HepG2 (cell line): ENCODE measurements around the gene MTRFR. TPM values are rescaled to one million over a fixed set of nuclear protein-coding genes. Genes with fewer than 3 reads are reported as not detected.
A peak's percentile ranks its signal among the peaks of the same experiment; 100 is the strongest.

Experiments used
- BHLHE40 ChIP-seq: IDR thresholded peaks from 2 replicates; pipeline ENCODE4 v1.6.1; 2011; ENCODE audit warnings: low read length, improper control_type of control experiment
- CCAR2 ChIP-seq: fragments of 200-400 bp; formaldehyde crosslinking; optimal IDR thresholded peaks from 2 replicates; pipeline ENCODE3; 2018; ENCODE audit warnings: low read depth, mild to moderate bottlenecking, low read length, moderate library complexity
- DZIP1 ChIP-seq: sonication (generic); formaldehyde crosslinking; IDR thresholded peaks from 2 replicates; pipeline ENCODE4 v1.5.0; 2020; ENCODE audit warnings: mild to moderate bottlenecking, missing genetic modification reagents
- FOXK2 ChIP-seq: fragments of 450-650 bp; IDR thresholded peaks from 2 replicates; pipeline ENCODE4 v1.6.1; 2016
- FOXM1 ChIP-seq: sonication (generic); formaldehyde crosslinking; IDR thresholded peaks from 2 replicates; pipeline ENCODE4 v1.5.0; 2020; ENCODE audit warnings: missing genetic modification reagents
- KDM2A ChIP-seq: sonication (generic); formaldehyde crosslinking; IDR thresholded peaks from 2 replicates; pipeline ENCODE4 v1.4.0; 2020; ENCODE audit warnings: low read depth, missing genetic modification reagents, borderline replicate concordance
- KLF12 ChIP-seq: sonication (generic); formaldehyde crosslinking; IDR thresholded peaks from 2 replicates; pipeline ENCODE4 v1.4.0; 2020; ENCODE audit warnings: missing genetic modification reagents, borderline replicate concordance
- NR2F1 ChIP-seq, 2 experiments: fragments of 450-650 bp in 1 of 2; formaldehyde crosslinking in 1 of 2; IDR thresholded peaks; 2 replicates each; pipeline versions ENCODE4 v1.5.0 to v1.6.1; 2016 to 2020; ENCODE audit warnings: mild to moderate bottlenecking in 1 of 2, missing compliant biosample characterization in 1 of 2, missing genetic modification reagents in 1 of 2, moderate library complexity in 1 of 2
- RFXAP ChIP-seq: sonication (generic); formaldehyde crosslinking; IDR thresholded peaks from 2 replicates; pipeline ENCODE4 v1.4.0; 2020; ENCODE audit warnings: missing genetic modification reagents, borderline replicate concordance
- RNF2 ChIP-seq: fragments of 450-650 bp; conservative IDR thresholded peaks from 2 replicates; pipeline ENCODE4 v1.6.1; 2016; ENCODE audit warnings: low read depth
- TRAFD1 ChIP-seq: sonication (generic); formaldehyde crosslinking; IDR thresholded peaks from 2 replicates; pipeline ENCODE4 v1.5.1; 2020; ENCODE audit warnings: missing genetic modification reagents, mild to moderate bottlenecking, borderline replicate concordance
- YEATS4 ChIP-seq: sonication (generic); formaldehyde crosslinking; IDR thresholded peaks from 2 replicates; pipeline ENCODE4 v1.4.0; 2020; ENCODE audit warnings: missing genetic modification reagents, borderline replicate concordance
- ZBTB20 ChIP-seq: sonication (generic); formaldehyde crosslinking; IDR thresholded peaks from 2 replicates; pipeline ENCODE4 v1.8.1; 2023; ENCODE audit warnings: missing genetic modification reagents, low read depth, mild to moderate bottlenecking, borderline replicate concordance
- ZBTB33 ChIP-seq: sonication (generic); formaldehyde crosslinking; IDR thresholded peaks from 2 replicates; pipeline ENCODE4 v1.4.0; 2020; ENCODE audit warnings: missing genetic modification reagents
- ZNF138 ChIP-seq: sonication (generic); formaldehyde crosslinking; IDR thresholded peaks from 2 replicates; pipeline ENCODE4 v1.5.0; 2020; ENCODE audit warnings: mild to moderate bottlenecking, low read depth, missing genetic modification reagents
- ZNF256 ChIP-seq: sonication (generic); formaldehyde crosslinking; conservative IDR thresholded peaks from 2 replicates; pipeline ENCODE4 v1.4.0; 2020; ENCODE audit warnings: missing genetic modification reagents
- ZNF484 ChIP-seq: sonication (generic); formaldehyde crosslinking; IDR thresholded peaks from 2 replicates; pipeline ENCODE4 v1.5.1; 2020; ENCODE audit warnings: mild to moderate bottlenecking, low read depth, missing genetic modification reagents, borderline replicate concordance
- polyA plus RNA-seq, 8 experiments: library from polyadenylated mRNA; depleted of rRNA in 3 of 8; stranded (reverse) in 7 of 8; unstranded in 1 of 8; fragments of >200 nt; fragmentation: Illumina TruSeq in 4 of 8; extraction: Trizol in 4 of 8; gene quantifications; 2 replicates each; pipeline versions ENCODE4 v1.2.1 to v1.2.3, GENCODE V29; 2011 to 2016; ENCODE audit warnings: low read depth in 4 of 8, missing spikeins in 1 of 8, mixed read lengths in 1 of 8; ENCODE audit not compliant: insufficient read depth in 1 of 8
- total RNA-seq, 5 experiments: library from RNA; depleted of rRNA; stranded (reverse); fragments of >200 nt; fragmentation: Illumina TruSeq; extraction: Trizol; gene quantifications; 2 replicates each; pipeline ENCODE4 v1.2.3, GENCODE V29; 2016; ENCODE audit warnings: low read depth in 1 of 5
- TF ChIP-seq, protein P1 (sequence below): IDR thresholded peaks from 2 replicates; pipeline ENCODE4 v1.6.1; 2016; ENCODE audit warnings: low read depth, missing genetic modification reagents, missing compliant biosample characterization

Gene MTRFR
- total and polyA plus RNA-seq, 2 of the 13 experiments (the other 11 are each of a cell fraction or from before 2014, with no cell fraction given) = 7.1 to 9.9 TPM

DNA sequence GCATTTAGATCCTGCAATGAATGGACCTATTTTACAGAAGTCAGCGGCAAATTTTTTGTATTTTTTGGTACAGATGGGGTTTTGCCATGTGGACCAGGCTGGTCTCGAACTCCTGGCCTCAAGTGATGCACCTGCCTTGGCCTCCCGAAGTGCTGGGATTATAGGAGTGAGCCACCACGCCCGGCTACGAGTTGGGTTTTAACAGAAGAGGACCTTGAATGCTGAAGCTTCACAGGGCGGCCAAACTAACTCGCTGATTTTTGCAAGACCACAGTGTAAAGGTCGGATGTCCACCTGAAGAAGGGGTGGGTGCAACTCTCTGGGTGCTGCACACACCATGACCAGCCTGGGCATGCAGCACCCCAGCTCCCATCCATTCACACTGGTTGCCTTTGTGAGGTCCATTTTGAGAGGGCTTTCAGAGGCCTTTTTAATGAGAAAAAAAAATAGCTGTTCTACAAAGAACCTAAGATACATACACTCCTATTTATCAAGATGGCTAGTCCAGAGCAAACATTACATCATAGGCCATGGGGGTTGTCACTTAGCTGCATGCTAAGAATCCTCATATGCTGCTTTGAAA lies 60.0 kb downstream of the MTRFR start (continued):
- TF ChIP-seq RFXAP (CRISPR knock-in tag) = no peak
- peak; percentile 44 for TF ChIP-seq ZBTB33
- TF ChIP-seq ZNF138 = no peak
- peak; percentile 19; the same call in 1 of the 2 replicates for TF ChIP-seq KDM2A
- no peak for TF ChIP-seq ZBTB20 (CRISPR knock-in tag)
- no peak for TF ChIP-seq NR2F1 (CRISPR knock-in tag; IDR thresholded peaks at IDR 0.05)
- no peak for TF ChIP-seq DZIP1 (CRISPR knock-in tag)
- TF ChIP-seq BHLHE40 = no peak
- no peak for TF ChIP-seq FOXM1 (CRISPR knock-in tag)
- TF ChIP-seq CCAR2 = no peak
- TF ChIP-seq YEATS4 = peak; percentile 72
- no peak for TF ChIP-seq ZNF256 (CRISPR knock-in tag)
- TF ChIP-seq KLF12 (CRISPR knock-in tag) = peak; percentile 54; the same call in 1 of the 2 replicates
- TF ChIP-seq, protein P1, sequence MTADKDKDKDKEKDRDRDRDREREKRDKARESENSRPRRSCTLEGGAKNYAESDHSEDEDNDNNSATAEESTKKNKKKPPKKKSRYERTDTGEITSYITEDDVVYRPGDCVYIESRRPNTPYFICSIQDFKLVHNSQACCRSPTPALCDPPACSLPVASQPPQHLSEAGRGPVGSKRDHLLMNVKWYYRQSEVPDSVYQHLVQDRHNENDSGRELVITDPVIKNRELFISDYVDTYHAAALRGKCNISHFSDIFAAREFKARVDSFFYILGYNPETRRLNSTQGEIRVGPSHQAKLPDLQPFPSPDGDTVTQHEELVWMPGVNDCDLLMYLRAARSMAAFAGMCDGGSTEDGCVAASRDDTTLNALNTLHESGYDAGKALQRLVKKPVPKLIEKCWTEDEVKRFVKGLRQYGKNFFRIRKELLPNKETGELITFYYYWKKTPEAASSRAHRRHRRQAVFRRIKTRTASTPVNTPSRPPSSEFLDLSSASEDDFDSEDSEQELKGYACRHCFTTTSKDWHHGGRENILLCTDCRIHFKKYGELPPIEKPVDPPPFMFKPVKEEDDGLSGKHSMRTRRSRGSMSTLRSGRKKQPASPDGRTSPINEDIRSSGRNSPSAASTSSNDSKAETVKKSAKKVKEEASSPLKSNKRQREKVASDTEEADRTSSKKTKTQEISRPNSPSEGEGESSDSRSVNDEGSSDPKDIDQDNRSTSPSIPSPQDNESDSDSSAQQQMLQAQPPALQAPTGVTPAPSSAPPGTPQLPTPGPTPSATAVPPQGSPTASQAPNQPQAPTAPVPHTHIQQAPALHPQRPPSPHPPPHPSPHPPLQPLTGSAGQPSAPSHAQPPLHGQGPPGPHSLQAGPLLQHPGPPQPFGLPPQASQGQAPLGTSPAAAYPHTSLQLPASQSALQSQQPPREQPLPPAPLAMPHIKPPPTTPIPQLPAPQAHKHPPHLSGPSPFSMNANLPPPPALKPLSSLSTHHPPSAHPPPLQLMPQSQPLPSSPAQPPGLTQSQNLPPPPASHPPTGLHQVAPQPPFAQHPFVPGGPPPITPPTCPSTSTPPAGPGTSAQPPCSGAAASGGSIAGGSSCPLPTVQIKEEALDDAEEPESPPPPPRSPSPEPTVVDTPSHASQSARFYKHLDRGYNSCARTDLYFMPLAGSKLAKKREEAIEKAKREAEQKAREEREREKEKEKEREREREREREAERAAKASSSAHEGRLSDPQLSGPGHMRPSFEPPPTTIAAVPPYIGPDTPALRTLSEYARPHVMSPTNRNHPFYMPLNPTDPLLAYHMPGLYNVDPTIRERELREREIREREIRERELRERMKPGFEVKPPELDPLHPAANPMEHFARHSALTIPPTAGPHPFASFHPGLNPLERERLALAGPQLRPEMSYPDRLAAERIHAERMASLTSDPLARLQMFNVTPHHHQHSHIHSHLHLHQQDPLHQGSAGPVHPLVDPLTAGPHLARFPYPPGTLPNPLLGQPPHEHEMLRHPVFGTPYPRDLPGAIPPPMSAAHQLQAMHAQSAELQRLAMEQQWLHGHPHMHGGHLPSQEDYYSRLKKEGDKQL (CRISPR knock-in tag) = no peak
- TF ChIP-seq ZNF484 (CRISPR knock-in tag) = no peak
- TF ChIP-seq RNF2 = no peak
- no peak for TF ChIP-seq FOXK2
- TF ChIP-seq TRAFD1 = no peak
